Amniotic epithelial cell (primary cell): ENCODE data around the gene ANKRD34A.

Experiments used
- DNase-seq: peaks from one replicate; pipeline ENCODE4 v3.0.0-alpha.2; 2010; ENCODE audit warnings: low read depth

The ANKRD34A gene

DNA sequence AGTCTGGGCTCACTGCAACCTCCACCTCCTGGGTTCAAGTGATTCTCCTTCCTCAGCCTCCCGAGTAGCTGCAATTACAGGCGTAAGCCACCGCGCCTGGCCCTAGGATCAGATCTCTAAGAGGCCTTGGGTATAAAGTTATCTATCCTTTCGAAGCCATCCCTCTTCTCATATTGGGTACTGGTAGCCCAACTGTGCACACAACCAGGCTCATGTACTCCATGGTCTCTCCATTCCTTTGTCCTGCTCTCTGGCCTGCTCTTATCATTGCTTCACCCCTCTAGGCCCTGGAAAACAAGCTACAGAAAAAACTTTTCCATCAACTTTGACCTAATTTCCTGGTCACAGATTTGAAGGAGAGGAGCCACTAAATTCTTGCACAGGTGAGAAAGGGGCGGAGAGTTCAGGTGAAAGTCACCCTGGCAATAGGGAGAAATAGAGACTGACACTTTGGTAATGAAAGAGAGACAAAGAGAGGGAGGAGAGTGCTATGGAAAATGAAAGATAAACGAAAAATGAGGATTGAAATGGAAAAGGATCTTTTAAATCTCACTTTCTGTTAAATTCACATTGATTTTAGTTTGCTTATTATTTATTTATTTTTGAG is 26.0 kb upstream of the ANKRD34A start:
- DNase-seq: peak; percentile 45

DNA sequence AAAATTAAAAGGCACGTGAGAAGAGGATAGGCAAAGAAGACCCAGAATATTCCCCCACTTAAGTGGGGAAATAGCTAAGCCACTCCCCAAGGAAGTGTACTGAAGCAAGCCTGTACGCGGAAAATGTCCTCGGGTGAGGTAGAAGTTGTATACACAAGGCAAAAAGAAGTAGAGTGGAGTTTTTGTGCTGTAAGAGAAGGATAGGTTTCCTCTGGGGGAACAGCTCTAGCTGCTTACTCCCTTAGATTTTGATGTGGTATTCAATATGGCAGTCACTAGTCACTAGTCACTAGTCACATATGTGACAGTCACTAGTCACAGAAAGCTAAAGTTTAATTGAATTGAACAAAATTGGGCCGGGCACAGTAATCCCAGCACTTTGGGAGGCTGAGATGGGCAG is 24.4 kb upstream of the ANKRD34A start:
- no peak for DNase-seq

DNA sequence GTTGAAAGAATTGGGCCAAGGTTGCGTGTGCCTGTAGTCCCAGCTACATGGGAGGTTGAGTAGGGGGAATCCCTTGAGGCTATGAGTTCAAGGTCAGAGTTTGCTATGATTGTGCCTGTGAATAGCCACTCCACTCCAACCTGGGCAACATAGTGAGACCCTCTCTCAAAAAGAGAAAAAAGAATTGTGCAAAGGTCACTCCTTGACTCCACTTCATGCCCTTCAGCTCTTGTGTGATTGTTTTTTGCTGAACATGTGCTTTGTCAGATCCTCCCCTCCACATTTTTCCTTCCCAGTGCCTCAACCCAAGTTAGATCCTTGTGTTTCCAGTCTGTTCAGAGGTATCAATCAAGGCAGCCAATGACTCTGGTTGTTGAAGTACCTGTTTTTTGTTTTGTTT is 23.6 kb upstream of the ANKRD34A start:
- no peak for DNase-seq

DNA sequence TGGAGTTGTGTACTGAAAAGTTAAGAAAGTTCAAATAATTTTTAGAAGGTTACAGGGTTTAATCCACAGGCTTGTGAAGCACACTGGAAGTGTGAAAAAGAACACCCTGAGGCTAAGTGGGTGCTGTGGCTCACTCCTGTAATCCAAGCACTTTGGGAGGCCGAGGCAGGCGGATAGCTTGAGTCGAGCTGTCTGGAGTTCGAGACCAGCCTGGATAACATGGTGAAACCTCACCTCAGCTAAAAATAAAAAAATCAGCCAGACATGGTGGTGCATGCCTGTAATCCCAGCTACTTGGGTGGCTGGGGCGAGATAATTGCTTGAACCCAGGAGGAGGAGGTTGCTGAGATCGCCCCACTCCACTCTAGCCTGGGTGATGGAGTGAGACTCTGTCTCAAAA is 22.2 kb upstream of the ANKRD34A start:
- DNase-seq: no peak

DNA sequence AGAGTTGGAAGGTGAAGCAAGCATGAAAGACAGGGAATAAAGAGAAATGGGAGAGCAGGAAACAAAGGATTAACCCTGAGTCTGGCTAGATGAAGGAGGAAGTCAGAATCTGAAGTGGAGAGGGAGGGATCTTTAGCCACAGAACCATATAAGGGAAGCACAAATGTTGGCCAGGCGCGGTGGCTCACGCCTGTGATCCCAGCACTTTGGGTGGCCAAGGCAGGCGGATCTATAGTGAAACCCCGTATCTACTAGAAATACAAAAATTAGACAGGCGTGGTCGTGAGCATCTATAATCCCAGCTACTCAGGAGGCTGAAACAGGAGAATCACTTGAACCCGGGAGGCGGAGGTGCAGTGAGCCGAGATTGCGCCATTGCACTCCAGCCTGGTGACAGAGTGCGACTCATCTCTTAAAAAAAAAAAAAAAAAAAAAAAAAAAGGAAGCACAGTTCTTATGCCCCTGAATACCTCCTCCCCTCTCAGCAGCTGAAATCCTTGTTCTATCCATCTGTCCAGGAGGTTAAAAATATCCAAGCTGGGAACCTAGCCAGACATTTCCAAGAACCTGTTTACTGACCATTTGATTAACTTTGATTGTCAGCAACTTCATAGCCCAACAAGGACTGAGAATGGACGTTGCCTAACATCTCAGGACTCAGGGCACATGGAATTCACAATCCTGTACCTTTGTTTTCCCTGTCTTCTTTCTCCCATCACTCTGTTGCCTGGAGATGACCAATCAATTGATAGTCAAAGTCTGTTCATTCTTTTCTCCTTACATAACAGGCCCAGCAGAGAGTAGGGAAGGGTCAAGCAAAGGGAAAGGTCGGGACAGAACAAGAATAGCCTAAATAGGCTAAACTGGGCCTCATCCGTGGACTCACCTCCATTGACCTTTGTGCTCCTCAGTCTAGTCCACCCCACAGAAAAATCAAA is 21.4 kb upstream of the ANKRD34A start:
- peak; percentile 93 for DNase-seq

DNA sequence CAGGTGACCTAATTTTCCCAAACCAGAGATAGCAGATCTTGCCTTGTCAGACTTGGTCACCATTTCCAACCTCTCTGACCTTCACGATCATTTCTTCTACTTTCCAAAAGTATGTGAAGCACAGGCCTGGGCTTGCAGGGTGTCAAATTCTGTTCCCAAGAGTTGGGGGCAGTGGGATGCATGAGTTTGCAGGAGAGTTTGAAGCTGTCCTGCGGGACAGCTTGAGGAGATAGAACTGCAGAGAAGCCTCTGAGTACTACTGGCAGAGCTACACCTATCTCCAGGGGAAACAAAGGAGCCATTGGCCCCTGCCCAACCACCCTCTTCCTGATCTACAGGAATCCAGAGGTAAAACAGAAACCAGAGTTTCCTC is 20.7 kb upstream of the ANKRD34A start:
- DNase-seq: no peak

DNA sequence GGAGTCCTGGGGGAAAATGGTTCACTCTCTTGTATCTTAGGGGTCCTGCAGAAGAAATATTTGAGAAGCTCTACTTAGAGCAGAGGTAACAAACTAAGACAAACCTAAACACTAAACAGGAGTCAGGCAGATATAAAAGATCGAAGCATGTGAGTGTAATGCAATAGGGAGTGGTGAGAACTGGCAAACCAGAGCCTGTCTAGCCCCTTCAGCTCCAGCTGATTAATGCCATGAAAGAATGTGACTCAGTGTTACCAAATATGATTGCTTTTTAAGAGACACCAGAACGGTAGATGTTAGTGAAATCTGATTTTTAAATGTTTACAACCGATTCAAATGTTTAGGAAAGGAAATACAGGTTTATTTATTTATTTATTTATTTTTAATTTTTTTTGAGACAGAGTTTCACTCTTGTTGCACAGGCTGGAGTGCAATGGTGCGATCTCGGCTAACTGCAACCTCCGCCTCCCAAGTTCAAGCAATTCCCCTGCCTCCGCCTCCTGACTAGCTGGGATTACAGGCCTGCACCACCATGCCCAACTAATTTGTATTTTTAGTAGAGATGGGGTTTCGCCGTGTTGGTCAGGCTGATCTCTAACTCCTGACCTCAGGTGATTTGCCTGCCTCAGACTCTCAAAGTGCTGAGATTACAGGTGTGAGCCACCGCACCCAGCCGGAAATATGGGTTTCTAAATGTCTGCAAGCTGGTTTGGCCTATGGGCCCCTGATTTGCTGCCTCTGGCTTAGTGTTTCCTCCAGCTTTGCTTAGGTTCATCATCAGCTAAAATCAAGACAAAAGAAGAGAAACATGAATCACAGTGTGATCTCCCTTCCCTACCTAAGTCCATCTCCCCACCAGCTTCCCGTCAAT is 19.8 kb upstream of the ANKRD34A start:
- peak; percentile 49 for DNase-seq

DNA sequence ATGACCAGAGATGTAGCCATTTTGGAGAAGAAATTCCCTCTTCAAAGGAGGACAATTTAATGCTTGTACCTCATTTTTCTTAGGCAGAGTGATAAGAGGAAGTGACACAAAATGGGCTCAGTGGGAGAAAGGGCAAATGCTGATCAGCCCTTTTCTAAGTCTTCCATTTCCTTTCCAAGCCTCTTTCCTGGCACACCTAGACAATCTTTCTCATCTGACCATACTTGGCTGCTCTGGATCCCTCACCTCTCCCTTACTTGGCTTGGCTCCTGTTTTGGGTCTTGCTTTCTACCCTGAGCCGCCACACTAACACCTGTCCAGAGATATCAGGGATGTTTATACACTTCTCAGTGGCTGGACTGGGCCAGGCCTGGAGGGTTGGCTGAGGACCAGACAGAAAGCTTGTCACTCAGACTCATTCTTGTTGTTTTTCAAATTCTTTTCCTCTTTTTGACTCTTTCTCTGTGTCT is 18.9 kb upstream of the ANKRD34A start:
- DNase-seq: no peak

DNA sequence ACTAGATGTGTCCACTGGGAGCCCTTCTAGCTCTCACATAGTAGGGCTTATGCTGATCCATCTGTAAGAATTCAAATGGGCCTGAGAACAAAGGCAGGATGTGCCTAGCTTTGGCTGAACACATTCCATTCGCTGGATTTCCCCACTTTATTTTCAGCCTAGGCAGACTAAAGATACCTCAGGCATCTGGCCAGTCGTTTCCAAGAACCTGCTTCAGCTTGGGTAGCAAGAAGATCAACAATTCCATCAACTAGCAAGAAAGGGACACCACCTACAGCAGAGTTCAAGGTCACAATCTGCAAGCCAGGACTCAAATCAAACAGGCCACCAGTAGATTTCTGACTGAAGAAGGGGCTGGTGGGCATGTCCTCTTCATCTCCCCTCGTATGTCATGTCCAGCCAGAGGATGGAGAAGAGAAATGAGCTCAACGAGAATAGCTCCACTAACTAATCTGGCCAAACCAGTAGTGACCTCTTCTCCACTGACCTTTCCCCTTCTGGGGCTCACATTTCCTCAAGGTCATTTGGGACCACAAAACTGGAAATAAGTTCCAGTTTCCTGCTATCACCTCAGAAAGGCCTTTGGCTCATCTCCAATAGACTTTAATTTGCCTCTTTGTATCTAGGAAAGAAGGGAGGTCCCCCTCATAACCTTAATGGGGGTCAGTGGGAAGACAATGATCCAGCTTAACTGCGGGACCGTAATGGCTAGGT is 17.8 kb upstream of the ANKRD34A start:
- DNase-seq: no peak

DNA sequence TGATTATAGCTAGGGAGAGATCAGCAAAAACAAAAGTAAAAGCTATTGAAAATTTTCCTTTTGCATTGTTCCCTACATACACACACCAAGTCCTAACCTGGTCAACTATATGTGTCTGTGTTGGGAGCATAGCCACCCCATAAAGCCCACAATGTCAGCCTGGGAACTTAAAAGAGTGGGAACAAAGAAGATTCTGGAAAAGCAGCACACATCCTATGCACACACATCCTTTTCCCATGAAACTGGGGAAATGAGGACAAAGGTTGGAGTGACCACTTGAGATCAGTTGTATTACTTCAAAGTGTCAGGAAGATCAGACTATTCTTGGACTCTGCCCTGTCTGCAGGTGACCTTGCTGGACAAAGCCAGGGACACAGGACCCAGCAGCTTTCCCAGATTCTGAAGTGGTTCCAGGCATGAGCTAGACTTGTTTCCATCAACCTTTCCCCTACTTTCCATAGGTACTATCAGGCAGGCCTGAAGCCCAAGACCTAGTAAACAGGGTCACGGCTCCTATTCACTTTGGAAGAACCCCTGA is 16.2 kb upstream of the ANKRD34A start:
- no peak for DNase-seq

DNA sequence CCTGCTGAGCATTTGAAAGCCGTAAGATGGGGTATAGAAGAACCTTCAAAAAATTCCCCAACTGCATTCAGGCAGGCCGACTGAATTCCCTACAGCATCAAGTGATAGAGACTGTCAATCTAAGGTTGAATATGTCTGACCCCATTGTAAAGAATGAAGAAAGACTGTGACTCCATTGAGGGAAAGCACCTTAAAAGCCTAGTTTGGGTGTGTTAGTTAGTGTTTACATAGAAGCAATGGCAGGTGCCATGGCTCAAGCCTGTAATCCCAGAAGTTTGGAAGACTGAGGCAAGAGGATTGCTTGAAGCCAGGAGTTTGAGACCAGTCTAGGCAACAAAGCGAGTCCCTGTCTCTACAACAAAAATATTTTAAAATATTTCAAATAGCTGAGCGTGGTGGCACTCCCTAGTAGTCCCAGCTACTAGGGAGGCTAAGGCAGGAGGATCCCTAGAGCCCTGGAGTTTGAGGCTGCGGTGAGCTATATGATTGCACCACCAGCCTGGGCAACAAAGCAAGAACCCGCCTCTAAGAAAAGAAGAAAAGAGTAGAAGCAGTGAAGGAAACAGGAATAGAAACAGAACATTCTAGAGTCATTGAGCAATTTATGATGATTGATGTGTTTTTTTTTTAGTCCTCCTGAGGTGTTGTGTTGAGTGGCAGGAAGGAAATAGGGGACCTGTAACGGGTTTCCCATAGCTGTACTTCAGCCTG is 15.5 kb upstream of the ANKRD34A start:
- peak; percentile 76 for DNase-seq

DNA sequence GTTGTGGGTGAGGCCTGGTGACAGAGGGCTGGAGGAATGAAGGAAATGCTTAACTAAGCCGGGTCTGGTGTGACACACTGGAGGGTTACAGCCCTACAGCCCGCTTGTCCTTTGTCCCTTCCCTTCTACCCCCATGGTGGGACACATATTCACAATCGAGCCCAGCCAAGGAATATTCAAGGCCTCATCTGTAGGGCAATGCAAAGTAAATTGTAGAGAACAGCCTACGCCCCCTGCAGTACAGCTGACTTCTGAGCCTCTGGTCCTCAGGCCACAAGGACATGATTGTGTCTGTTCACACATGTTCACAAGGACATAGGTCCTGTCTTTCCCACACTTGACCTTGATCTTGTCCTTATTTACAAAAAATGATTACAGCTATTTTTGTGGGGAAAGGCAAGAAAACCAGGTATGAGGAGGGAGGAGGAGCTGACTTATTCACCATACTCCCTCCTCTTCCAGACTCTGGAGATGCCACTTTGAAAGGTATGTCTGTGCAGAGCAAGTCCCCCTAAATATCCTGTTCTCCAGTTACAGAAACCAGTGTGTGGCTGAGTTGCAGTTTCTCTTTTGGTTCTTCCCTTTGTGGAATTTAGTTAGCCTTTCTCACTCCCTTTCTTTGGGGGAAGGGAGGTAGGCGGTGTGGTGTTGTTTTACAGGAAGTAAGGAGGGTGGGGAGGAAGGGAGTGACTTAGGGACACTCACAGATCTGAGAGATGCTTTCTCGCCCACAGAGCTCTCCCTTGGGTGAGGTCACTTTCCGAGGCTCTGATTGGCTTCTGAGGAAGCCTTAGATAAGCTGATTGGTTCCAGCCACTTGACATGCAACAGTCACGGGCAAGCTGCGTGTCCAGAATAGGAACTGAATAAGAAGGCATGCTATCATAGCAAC is 14.7 kb upstream of the ANKRD34A start:
- DNase-seq: peak; percentile 99

DNA sequence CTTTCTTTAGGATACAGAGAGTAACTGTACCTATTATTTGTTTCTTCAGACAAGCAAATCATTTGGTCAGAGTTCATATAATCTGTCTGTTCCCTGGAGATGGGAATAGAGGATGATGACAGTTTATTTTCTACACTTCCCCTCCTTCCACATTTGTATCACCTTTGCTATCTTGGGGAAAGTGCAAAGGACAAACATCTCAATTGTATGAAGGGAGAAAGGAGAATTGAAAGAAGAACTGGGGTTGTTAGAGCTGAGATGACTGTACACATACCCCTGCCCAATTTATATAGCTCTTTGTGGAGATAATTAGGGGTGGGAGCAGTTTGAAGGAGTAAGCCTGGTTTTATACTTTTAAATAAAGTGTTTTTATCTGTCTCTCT is 14.1 kb upstream of the ANKRD34A start:
- no peak for DNase-seq

DNA sequence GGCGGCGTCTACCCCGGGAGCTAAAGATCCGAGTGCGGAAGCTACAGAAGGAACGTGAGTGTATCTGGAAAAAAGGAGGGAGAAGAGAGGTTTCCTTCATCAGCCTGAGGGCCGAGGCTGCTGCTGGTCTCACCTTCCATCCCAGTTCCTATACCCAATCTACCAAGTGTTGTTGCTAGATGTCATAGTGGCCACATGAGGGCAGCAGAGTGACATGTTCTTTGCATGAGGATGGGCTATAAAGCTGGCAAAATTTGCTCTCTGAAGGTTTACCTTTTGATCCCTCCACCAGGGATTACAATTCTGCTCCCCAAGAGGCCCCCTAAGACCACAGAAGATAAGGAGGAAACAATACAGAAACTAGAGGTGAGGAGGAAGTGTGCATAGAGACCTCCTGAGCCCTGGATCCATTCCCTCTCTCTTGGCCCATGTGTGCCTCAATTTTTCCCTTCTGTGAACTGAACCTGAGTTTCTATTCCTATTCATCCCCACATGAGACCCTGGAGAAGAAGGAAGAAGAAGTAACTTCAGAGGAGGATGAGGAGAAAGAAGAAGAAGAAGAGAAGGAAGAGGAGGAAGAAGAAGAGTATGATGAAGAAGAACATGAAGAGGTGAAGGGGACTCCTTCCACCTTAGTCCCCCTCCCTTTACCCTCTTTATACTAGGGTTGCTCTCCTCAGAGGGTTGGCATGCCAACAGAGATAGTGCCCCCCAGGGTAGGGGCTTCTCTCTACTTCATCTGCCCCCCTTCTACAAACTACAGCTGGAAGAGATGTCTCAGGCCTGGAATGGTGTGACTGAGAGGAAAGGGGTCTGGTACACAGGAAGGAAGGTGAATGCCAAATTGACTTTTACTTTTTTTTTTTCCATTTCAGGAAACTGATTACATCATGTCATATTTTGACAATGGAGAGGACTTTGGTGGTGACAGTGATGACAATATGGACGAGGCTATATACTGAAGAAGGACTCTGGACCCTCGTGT is 13.4 kb upstream of the ANKRD34A start:
- DNase-seq: peak; percentile 85

DNA sequence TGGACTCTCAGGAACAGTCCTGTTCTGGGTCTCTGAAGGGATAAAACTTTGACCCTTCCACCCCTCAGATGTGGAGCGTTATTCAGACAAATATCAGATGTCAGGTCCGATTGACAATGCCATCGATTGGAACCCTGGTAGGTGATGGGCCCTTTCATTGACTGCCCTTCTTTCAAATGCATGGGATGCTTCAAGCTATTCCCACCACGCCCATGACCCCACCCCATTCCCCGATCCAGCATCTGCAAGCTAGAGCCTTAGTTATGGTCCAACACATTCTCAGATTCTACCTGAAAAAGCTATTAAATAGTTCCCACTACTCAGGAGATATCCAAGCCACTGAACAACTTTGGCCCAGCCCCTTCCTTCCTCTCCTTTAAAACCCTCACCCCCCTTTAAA is 12.6 kb upstream of the ANKRD34A start:
- DNase-seq: no peak

DNA sequence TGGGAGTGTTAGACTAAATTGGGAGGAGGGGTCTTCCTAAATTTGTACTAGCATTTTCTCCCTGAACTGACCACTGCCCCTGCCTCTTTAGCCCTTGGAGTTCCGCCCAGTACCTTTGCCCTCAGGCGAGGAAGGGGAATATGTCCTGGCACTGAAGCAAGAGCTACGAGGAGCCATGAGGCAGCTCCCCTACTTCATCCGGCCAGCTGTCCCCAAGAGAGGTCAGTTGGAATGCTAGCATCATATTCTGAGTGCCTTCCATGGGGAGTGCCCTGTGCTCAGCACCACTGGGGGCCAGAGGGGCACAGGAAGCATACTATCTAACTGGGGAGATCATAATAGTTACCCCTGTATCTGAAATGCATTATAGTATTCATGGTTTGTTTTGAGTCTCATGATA is 10.8 kb upstream of the ANKRD34A start:
- no peak for DNase-seq

DNA sequence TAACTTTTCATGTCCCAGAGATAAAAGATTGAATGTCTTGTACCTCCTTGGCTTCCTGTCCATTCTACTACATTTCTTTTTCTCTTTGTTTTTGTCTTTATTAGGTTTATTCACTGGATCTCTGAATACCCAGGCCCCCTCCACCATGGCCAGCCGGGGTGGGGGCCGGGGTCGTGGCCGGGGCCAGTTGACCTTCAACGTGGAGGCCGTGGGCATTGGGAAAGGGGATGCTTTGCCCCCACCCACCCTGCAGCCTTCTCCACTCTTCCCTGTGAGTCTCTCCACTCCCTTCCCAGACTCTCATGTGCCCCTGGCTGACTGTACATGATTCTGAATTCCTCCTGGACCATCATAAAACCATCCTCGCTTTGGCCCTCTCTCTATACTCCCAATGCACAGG is 10.3 kb upstream of the ANKRD34A start:
- no peak for DNase-seq

DNA sequence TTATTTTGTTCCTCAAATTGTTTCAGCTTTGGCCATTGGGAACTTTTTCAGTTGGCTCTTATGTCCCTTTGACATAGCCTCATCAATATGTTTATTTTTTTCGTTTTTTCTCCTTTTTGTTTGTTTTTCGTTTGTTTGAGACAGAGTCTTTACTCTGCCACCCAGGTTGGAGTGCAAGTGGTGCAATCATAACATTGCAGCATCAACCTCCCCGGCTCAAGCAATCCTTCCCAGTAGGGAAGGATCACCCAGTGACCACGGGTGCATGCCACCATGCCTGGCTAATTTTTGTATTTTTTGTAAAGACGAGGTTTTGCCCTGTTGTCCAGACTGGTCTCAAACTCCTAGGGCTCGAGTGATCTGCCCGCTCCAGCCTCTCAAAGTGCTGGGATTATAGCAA is 8.2 kb upstream of the ANKRD34A start:
- DNase-seq: peak; percentile 45

DNA sequence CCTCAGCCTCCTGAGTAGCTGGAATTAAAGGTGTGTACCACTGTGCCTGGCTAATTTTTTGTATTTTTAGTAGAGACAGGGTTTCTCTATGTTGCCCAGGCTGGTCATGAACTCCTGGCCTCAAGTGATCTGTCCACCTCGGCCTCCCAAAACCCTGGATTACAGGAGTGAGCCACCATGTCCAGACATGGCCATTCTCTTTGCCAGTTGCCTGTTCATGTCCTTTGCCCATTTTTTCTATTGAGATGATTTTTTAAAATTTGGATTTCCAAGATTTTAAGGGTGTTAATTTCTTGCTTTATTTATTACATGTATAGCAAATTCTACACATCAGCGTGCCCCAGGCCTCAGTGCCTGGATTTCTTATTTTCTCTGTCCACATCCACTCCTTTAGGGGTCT is 2.9 kb upstream of the ANKRD34A start:
- no peak for DNase-seq
